CD1c-positive myeloid dendritic cell (primary cell): ENCODE data around the gene UBE2C.
"Not testable (repeated sequence)": the region's sequence is repeated elsewhere in the genome, so short reads cannot be mapped to it uniquely, and the experiment has no call there.

Experiments used
- DNase-seq: peaks from one replicate; pipeline ENCODE4 v3.0.0-alpha.2; 2016; ENCODE audit errors: extremely low spot score

UBE2C gene

GRCh38 chr20:45797955-45798354 lies 14.5 kb upstream of the UBE2C start:
- not testable (repeated sequence) for DNase-seq

GRCh38 chr20:45798935-45799642 lies 13.4 kb upstream of the UBE2C start:
- DNase-seq: peak; percentile 59

GRCh38 chr20:45801851-45802250 lies 10.6 kb upstream of the UBE2C start:
- DNase-seq: no peak

GRCh38 chr20:45810191-45810970 lies 2.1 kb upstream of the UBE2C start:
- no peak for DNase-seq

GRCh38 chr20:45813006-45813340 lies 529 bp downstream of the UBE2C start:
- no peak for DNase-seq

- DNase-seq: no peak
Measured at GRCh38 chr20:45813489-45813888, 1.0 kb downstream of the UBE2C start.

- DNase-seq: no peak
Measured at GRCh38 chr20:45814314-45814713, 1.9 kb downstream of the UBE2C start.

GRCh38 chr20:45816951-45817350 lies 4.5 kb downstream of the UBE2C start:
- DNase-seq: no peak

GRCh38 chr20:45817376-45818194 lies 5.1 kb downstream of the UBE2C start:
- no peak for DNase-seq

GRCh38 chr20:45818239-45818638 lies 5.8 kb downstream of the UBE2C start:
- DNase-seq: no peak

GRCh38 chr20:45819466-45819865 lies 7.0 kb downstream of the UBE2C start:
- DNase-seq: no peak

GRCh38 chr20:45821947-45822346 lies 9.5 kb downstream of the UBE2C start:
- no peak for DNase-seq

GRCh38 chr20:45822857-45823256 lies 10.4 kb downstream of the UBE2C start:
- DNase-seq: no peak

GRCh38 chr20:45823949-45824835 lies 11.7 kb downstream of the UBE2C start:
- DNase-seq: peak; percentile 37

GRCh38 chr20:45826381-45827019 lies 14.1 kb downstream of the UBE2C start:
- DNase-seq: no peak

- DNase-seq: no peak
Measured at GRCh38 chr20:45827030-45827652, 14.7 kb downstream of the UBE2C start, which contains the start of gene TNNC2. Gene TNNC2, minus strand, starts transcription at chr20:45827312. Its CDS starts 64 bp downstream, at chr20:45827248.

GRCh38 chr20:45827712-45828111 lies 15.3 kb downstream of the UBE2C start:
- no peak for DNase-seq

- no peak for DNase-seq
Measured at GRCh38 chr20:45828589-45828988, 16.1 kb downstream of the UBE2C start.

GRCh38 chr20:45829673-45830106 lies 17.2 kb downstream of the UBE2C start:
- DNase-seq: not testable (repeated sequence)

GRCh38 chr20:45832619-45833018 lies 20.2 kb downstream of the UBE2C start:
- no peak for DNase-seq
